HepG2 (cell line): ENCODE data around the gene LPO.

Experiments used
- ARID2 ChIP-seq: sonication (generic); formaldehyde crosslinking; IDR thresholded peaks from 2 replicates; pipeline ENCODE4 v1.8.1; 2022; ENCODE audit warnings: mild to moderate bottlenecking, missing genetic modification reagents, borderline replicate concordance
- EED ChIP-seq: sonication (generic); formaldehyde crosslinking; IDR thresholded peaks from 2 replicates; pipeline ENCODE4 v1.5.0; 2020; ENCODE audit warnings: mild to moderate bottlenecking, missing genetic modification reagents
- MNT ChIP-seq: fragments of 450-650 bp; IDR thresholded peaks from 2 replicates; pipeline ENCODE4 v1.6.1; 2016
- NR2F6 ChIP-seq, 2 experiments: IDR thresholded peaks; 2 replicates each; pipeline ENCODE4 v1.6.1; 2016; ENCODE audit warnings: antibody characterized with exemption in 1 of 2, mild to moderate bottlenecking in 1 of 2
- ZNF720 ChIP-seq: sonication (generic); formaldehyde crosslinking; IDR thresholded peaks from 2 replicates; pipeline ENCODE4 v1.4.0; 2020; ENCODE audit warnings: missing genetic modification reagents

- no peak for TF ChIP-seq MNT
- TF ChIP-seq ARID2 (CRISPR knock-in tag) = no peak
- TF ChIP-seq EED (CRISPR knock-in tag) = no peak
- no peak for TF ChIP-seq ZNF720 (CRISPR knock-in tag)
- no peak for TF ChIP-seq NR2F6 (IDR thresholded peaks at IDR 0.05)
- no peak for TF ChIP-seq NR2F6 (CRISPR knock-in tag; IDR thresholded peaks at IDR 0.05)
Measured at GRCh38 chr17:58234512-58234911, 3.9 kb upstream of the LPO start.
